D721Med (cell line): ENCODE data around the gene PPCDC.
A peak's percentile ranks its signal among the peaks of the same experiment; 100 is the strongest.

Experiments
- DNase-seq: peaks from one replicate; pipeline ENCODE4 v3.0.0; 2011; ENCODE audit warnings: low spot score; ENCODE audit not compliant: insufficient read length
- FAIRE-seq: peaks from 2 replicates; lab custom pipeline; 2011; peaks lifted over from hg19 to GRCh38; lab: Jason Lieb, UNC
- CTCF ChIP-seq: IDR thresholded peaks from 2 replicates; pipeline ENCODE4 v1.5.1; 2012; ENCODE audit warnings: mild to moderate bottlenecking, control low read depth; ENCODE audit not compliant: insufficient read depth; ENCODE audit errors: missing control alignments

Gene PPCDC

GRCh38 chr15:75032395-75032794, 9.0 kb downstream of the PPCDC start:
- FAIRE-seq: no peak
- no peak for TF ChIP-seq CTCF
- no peak for DNase-seq

DNA sequence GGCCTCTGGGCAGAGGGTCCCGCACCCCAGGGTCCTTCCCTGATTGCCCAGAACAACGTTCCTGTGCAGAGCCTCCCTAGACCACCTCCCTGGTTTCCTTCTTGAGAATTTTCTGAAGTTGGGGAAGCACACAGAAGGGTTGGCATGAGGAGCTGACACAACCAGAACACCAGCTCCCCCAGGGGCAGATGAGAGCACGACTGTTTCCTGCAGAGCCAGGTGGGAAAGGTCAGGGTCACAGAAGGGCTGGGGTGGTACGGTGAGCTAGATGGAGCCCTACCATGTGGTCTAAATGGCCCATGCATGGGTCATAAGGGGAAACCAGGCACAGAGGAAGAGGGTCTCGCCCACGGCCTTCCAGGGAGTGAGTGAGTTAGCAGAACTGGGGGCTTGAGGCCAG, 10.4 kb downstream of the PPCDC start:
- DNase-seq (no peak), FAIRE-seq (no peak)
- no peak for TF ChIP-seq CTCF

DNA sequence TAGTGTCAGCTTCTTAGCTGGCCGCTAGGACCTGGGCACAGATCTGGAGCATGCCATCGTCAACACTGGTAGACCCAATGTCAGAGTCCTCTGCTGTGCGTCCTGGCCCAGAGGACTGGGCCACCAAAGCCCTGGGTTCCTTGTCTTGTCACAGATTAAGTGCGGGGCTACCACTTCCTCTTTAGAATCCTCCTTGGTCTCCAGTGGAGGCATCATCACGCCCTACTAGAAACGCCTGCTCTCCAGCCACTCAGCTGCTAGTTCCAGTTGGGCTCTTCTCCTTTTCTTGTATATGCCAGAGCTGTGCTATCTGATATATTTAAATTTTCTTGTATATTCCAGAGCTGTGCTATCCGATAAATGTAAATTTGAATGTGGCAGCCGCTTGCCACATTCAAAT, 11.2 kb downstream of the PPCDC start:
- FAIRE-seq: no peak
- no peak for DNase-seq
- TF ChIP-seq CTCF: no peak

- DNase-seq: no peak
- no peak for TF ChIP-seq CTCF
Observed at GRCh38 chr15:75036212-75036616, 12.8 kb downstream of the PPCDC start.

DNA sequence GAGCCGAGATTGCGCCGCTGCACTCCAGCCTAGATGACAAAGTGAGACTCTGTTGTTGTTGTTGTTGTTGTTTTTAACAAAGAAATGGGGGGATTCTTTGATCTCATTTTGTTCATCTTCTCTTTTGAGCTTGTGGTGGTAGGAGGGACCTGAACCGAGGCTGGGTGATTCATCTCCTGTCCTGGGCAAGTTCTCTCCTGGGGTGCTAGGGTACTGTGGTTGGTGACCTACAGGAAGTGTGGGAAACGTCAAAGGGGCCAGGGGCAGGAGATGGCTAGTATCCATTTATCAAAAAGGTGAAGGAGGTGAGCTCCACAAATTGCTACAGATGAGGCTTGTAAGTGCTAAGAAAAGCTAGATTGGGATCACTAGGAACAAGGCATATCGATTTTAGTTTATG, 14.3 kb downstream of the PPCDC start:
- DNase-seq: no peak
- no peak for FAIRE-seq
- TF ChIP-seq CTCF: no peak

More at GRCh38 chr15:75036212-75036616, 12.8 kb downstream of the PPCDC start:
- no peak for FAIRE-seq

GRCh38 chr15:75038231-75038630, 14.8 kb downstream of the PPCDC start:
- FAIRE-seq (no peak), DNase-seq (no peak)
- TF ChIP-seq CTCF: no peak

DNA sequence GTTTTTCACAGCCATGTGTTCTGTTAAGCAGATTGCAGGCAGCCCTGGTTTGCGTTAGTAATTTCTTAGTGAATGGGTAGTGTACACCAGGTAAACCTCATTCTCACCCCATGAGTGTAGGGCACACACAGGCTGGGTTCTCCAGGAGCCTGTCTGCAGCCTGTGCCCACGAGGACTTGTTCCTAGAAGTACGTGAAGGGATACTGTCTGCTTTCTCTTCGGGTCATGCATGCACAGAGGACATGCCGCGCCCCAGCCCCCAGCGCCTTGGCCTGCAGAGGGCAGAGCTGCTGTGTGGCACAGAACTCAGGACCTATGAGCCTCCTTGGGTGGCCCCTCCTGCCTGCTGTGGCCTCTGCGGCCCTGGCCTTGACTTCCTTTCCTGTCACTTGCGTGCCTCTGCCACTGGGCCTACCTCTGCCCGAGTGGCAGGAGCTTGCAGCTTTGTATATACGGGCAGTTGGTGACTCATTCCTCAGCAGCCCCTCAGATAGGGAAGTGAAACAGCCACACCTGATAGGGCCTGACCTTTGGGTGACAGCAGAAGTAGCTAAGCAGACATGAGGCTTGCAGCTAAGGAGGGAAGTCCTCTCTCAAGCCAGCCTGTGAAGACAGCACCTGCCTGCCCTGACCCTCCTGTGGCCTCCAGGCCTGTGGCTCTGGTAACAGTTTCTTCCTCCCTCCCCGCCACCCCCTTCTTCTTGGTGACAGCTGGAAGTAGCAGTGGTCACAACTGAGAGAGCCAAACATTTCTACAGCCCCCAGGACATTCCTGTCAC, 19.5 kb downstream of the PPCDC start:
- DNase-seq: no peak
- peak; percentile 34 for TF ChIP-seq CTCF
- no peak for FAIRE-seq
